ENCODE measurements around the gene PLEKHG4. TPM values are rescaled to one million over a fixed set of nuclear protein-coding genes. Genes with fewer than 3 reads are reported as not detected.

PLEKHG4 gene
- total and polyA plus RNA-seq, 9 of the 15 experiments (the other 6 are each of a cell fraction or from before 2014, with no cell fraction given), result 3.7 to 36.8 (median 17.9) TPM

DNA sequence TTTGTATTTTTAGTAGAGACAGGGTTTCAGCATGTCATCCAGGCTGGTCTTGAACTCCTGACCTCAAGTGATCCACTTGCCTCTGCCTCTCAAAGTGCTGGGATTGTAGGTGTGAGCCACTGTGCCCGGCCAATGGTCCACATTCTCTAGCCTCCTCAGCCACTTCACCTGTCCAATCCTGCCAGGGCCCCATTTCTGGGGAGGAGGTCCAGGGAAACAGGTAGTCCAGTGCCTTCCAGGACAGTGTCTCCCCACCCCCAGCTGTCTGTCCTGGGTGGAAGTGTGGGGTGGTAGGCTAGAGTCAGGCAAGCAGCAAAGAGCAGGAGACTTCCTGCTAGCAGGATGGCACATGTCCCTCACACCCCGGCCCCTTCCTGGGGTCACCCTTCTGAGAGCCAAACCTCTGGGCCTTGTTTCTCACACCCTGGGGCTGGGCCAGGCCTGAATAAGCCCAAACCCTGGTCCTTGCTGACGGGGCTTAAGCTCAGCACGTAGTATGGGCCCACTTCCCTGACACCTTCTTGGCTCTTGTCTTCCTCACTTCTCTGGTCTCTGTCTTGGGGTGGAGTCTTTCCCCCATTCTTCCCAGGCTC, 37.1 kb upstream of the PLEKHG4 start:
- peaks cover 59% of the 10 kb centered on the region; the same call in 2 of the 3 replicates for H3K36me3 ChIP-seq (ENCODE audit: control insufficient read depth, insufficient read depth, low read length)
- no peak overlapping the region for H3K4me3 ChIP-seq
- H2AFZ ChIP-seq (ENCODE audit: low read depth, low read length), result no peak overlapping the region
- peaks cover 60 to 70% of the 10 kb centered on the region in 2 experiments for H3K4me1 ChIP-seq (replicated peaks in 1 of 2; ENCODE audit: control insufficient read depth in 2 of 2, insufficient read depth in 2 of 2, low read length in 2 of 2)
- TF ChIP-seq SNIP1 (IDR thresholded peaks at IDR 0.05; ENCODE audit: low read depth) (no peak), ZNF274 (IDR thresholded peaks at IDR 0.05; ENCODE audit: borderline replicate concordance, low read depth, low read length) (no peak), YY1 (IDR thresholded peaks at IDR 0.05; ENCODE audit: borderline replicate concordance in 1 of 3, control insufficient read depth in 1 of 3, extremely low read depth in 1 of 3, insufficient read depth in 3 of 3, insufficient read length in 1 of 3, insufficient replicate concordance in 2 of 3, low read depth in 1 of 3, low read length in 2 of 3) (no peak)
- TF ChIP-seq, protein P1, sequence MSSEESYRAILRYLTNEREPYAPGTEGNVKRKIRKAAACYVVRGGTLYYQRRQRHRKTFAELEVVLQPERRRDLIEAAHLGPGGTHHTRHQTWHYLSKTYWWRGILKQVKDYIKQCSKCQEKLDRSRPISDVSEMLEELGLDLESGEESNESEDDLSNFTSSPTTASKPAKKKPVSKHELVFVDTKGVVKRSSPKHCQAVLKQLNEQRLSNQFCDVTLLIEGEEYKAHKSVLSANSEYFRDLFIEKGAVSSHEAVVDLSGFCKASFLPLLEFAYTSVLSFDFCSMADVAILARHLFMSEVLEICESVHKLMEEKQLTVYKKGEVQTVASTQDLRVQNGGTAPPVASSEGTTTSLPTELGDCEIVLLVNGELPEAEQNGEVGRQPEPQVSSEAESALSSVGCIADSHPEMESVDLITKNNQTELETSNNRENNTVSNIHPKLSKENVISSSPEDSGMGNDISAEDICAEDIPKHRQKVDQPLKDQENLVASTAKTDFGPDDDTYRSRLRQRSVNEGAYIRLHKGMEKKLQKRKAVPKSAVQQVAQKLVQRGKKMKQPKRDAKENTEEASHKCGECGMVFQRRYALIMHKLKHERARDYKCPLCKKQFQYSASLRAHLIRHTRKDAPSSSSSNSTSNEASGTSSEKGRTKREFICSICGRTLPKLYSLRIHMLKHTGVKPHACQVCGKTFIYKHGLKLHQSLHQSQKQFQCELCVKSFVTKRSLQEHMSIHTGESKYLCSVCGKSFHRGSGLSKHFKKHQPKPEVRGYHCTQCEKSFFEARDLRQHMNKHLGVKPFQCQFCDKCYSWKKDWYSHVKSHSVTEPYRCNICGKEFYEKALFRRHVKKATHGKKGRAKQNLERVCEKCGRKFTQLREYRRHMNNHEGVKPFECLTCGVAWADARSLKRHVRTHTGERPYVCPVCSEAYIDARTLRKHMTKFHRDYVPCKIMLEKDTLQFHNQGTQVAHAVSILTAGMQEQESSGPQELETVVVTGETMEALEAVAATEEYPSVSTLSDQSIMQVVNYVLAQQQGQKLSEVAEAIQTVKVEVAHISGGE (CRISPR knock-in tag; IDR thresholded peaks at IDR 0.05), result no peak
- TF ChIP-seq, protein P2, sequence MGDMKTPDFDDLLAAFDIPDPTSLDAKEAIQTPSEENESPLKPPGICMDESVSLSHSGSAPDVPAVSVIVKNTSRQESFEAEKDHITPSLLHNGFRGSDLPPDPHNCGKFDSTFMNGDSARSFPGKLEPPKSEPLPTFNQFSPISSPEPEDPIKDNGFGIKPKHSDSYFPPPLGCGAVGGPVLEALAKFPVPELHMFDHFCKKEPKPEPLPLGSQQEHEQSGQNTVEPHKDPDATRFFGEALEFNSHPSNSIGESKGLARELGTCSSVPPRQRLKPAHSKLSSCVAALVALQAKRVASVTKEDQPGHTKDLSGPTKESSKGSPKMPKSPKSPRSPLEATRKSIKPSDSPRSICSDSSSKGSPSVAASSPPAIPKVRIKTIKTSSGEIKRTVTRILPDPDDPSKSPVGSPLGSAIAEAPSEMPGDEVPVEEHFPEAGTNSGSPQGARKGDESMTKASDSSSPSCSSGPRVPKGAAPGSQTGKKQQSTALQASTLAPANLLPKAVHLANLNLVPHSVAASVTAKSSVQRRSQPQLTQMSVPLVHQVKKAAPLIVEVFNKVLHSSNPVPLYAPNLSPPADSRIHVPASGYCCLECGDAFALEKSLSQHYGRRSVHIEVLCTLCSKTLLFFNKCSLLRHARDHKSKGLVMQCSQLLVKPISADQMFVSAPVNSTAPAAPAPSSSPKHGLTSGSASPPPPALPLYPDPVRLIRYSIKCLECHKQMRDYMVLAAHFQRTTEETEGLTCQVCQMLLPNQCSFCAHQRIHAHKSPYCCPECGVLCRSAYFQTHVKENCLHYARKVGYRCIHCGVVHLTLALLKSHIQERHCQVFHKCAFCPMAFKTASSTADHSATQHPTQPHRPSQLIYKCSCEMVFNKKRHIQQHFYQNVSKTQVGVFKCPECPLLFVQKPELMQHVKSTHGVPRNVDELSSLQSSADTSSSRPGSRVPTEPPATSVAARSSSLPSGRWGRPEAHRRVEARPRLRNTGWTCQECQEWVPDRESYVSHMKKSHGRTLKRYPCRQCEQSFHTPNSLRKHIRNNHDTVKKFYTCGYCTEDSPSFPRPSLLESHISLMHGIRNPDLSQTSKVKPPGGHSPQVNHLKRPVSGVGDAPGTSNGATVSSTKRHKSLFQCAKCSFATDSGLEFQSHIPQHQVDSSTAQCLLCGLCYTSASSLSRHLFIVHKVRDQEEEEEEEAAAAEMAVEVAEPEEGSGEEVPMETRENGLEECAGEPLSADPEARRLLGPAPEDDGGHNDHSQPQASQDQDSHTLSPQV (IDR thresholded peaks at IDR 0.05), result peak; percentile 3; the same call in 1 of the 2 replicates
- H3K27me3 ChIP-seq (ENCODE audit: control insufficient read depth in 2 of 2, insufficient read depth in 2 of 2, low read length in 2 of 2), result no peaks in the 10 kb centered on the region
- DNase-seq (ENCODE audit: extremely low read depth in 1 of 4, low spot score in 3 of 4) (no peak), FAIRE-seq (no peak), ATAC-seq (no peak)
- no peaks in the 10 kb centered on the region for H3K9me3 ChIP-seq (replicated peaks; ENCODE audit: control insufficient read depth, insufficient read depth, low read depth, low read length)
- H3K9me1 ChIP-seq (ENCODE audit: control insufficient read depth, insufficient read depth, low read length), result no peaks in the 10 kb centered on the region
- BruUV-seq (replicated peaks), result no TSS peak
- H3K27ac ChIP-seq (ENCODE audit: extremely low read depth, low read depth, low read length), result peak overlapping the region; percentile 83
- no peaks in the 10 kb centered on the region for H4K20me1 ChIP-seq (replicated peaks; ENCODE audit: control insufficient read depth, insufficient read depth, low read length)
- H3K79me2 ChIP-seq (ENCODE audit: control insufficient read depth, insufficient read depth, low read length), result peaks cover 85% of the 10 kb centered on the region
- ChIA-PET POLR2A (interaction anchor here (0.8 to 1.1 kb wide), 2 partner anchors 70 to 141 kb away, joined by 3 read pairs; no protein-coding TSS in a partner anchor), CTCF (ENCODE audit: low intra/inter-chr PET ratio) (no interaction called here)
- peak overlapping the region; percentile 16; the same call in 1 of the 2 replicates for H3K4me2 ChIP-seq (ENCODE audit: insufficient read depth, low read length)
- in situ Hi-C loops (cut with MboI) (no loop called here), intact Hi-C loops (cut with micrococcal nuclease) (loop anchor here (10.0 kb wide), 1 partner anchor 267 kb away; no protein-coding TSS in a partner anchor)
- 70% methylated on average over 4 of the region's 4 CpGs for WGBS (ENCODE audit: insufficient coverage, low coverage, missing lambda C conversion rate)
- H3K9ac ChIP-seq (ENCODE audit: insufficient read depth in 1 of 2, low read depth in 2 of 2, low read length in 2 of 2), result peak overlapping the region; percentile 51 to 87; a peak in 3 of 4 replicates
